Fibroblast of pulmonary artery (primary cell): Measurements from ENCODE around the gene NELFA.
A peak's percentile ranks its signal among the peaks of the same experiment; 100 is the strongest.

ENCODE experiments used
- DNase-seq: peaks from one replicate; pipeline ENCODE4 v3.0.0-alpha.2; 2010; ENCODE audit warnings: low read depth
- H3K4me3 ChIP-seq: replicated peaks from 2 replicates; pipeline ENCODE4 v1.5.1; 2011; ENCODE audit warnings: low read depth, mild to moderate bottlenecking, control low read depth, low read length, moderate library complexity
- CTCF ChIP-seq: IDR thresholded peaks from 2 replicates; pipeline ENCODE4 v1.5.1; 2011; ENCODE audit warnings: mild to moderate bottlenecking, control low read depth, low read length, inconsistent platforms; ENCODE audit errors: missing control alignments

NELFA gene

GRCh38 chr4:2015008-2015407, 6.2 kb upstream of the NELFA start:
- TF ChIP-seq CTCF = no peak
- no peak overlapping the region for H3K4me3 ChIP-seq
- DNase-seq = no peak

GRCh38 chr4:2011583-2011982, 2.8 kb upstream of the NELFA start:
- DNase-seq = peak; percentile 39
- TF ChIP-seq CTCF = no peak
- H3K4me3 ChIP-seq = no peak overlapping the region

DNA sequence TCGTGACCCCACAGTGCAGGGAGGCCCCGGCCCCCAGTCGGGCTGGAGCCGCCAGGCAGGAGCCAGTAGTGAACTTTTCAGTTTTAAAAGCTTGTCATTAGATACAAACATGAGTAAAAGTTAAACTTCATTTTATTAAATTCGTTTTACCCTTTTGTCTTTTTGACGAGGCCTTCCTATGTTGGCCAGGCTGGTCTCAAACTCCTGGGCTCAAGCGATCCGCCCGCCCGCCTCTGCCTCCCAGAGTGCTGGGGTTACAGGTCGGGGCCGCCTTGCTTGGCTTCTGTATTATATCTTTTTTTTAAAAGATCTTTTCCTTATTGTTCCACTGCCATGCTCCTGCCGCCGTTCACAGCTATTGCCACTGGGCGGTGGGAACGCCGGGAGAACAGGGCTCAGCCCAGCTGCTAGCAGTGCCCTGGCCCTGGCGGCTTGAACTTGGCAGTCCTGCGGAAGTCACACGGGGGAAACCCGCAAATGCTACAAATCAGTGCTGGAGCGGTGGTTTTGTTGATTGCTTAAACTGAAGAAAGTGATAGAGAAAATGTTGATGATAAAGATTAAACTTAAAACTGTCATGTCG, 968 bp upstream of the NELFA start:
- peak overlapping the region; percentile 96 for H3K4me3 ChIP-seq
- TF ChIP-seq CTCF = peak; percentile 21
- DNase-seq = peak; percentile 57

- no peak for TF ChIP-seq CTCF
- peak overlapping the region; percentile 96 for H3K4me3 ChIP-seq
- DNase-seq = no peak
These were observed 178 bp downstream of the NELFA start for GRCh38 chr4:2008671-2008920.

GRCh38 chr4:2007804-2008670, 737 bp downstream of the NELFA start:
- TF ChIP-seq CTCF = no peak
- DNase-seq = peak; percentile 13
- H3K4me3 ChIP-seq = peak overlapping the region; percentile 96

- H3K4me3 ChIP-seq = peak overlapping the region; percentile 96
- TF ChIP-seq CTCF = no peak
- DNase-seq = no peak
These were observed 1.7 kb downstream of the NELFA start for GRCh38 chr4:2006956-2007653.
